GM19240 (cell line): ENCODE measurements around the gene FOXD4L3.
"Not testable (repeated sequence)": the region's sequence is repeated elsewhere in the genome, so short reads cannot be mapped to it uniquely, and the experiment has no call there.

Experiments
- DNase-seq: peaks from one replicate; pipeline ENCODE4 v3.0.0; 2011; ENCODE audit warnings: low spot score; ENCODE audit not compliant: insufficient read length

FOXD4L3 gene

GRCh38 chr9:68343992-68344391 lies 41.3 kb downstream of the FOXD4L3 start:
- DNase-seq: not testable (repeated sequence)

DNA sequence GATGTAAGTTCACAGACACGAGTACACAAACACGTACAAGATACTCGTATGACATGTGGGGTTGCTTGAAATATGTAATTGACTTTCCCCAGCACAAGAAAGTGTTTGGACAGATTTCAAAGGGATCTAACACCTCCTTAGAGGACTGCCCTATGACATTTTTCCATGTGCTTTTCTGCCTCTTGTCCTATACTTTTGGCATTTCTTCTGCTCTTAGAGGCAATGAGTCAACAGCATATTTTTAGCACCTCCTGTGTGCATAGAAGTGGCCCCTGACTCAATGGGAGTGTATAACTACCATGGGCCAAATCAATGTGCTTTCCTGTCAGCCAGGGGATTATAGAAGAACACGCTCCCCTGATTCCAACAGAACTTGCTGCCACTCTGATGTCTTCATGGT lies 49.0 kb downstream of the FOXD4L3 start:
- not testable (repeated sequence) for DNase-seq
